Measurements from ENCODE around the gene DNAJC21. TPM values are rescaled to one million over a fixed set of nuclear protein-coding genes. Genes with fewer than 3 reads are reported as not detected.

The DNAJC21 gene
- total RNA-seq, 1 donor from 2014 or later, result 30.5 TPM

DNA sequence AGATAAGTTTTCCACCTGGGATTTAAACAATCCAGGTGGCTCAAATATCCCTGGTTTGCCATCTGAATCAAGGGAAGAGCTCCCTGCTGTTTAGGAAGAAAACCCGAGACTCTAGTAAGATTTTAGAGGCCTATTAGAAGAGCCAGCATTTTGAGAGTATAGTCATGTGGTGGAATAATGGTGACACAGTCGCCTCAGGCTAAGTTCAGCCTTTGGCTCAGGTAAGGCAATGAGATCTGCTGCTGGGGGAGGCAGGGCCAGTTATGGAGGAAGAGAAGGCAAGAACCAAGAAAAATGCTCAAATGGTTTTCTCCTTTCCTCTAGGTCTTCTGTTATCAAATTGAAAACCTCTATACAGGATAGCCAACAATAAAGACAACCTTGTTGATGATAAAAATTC, 30.3 kb upstream of the DNAJC21 start:
- no peaks in the 10 kb centered on the region for H3K4me1 ChIP-seq
- no peaks in the 10 kb centered on the region for H3K9me3 ChIP-seq
- peaks cover 0 to 1% of the 10 kb centered on the region in 2 donors for H3K36me3 ChIP-seq
- H3K27ac ChIP-seq, result no peak overlapping the region
- no peaks in the 10 kb centered on the region for H3K27me3 ChIP-seq
- DNase-seq (ENCODE audit: low spot score in 2 of 2), result no peak
- TF ChIP-seq, protein P1, sequence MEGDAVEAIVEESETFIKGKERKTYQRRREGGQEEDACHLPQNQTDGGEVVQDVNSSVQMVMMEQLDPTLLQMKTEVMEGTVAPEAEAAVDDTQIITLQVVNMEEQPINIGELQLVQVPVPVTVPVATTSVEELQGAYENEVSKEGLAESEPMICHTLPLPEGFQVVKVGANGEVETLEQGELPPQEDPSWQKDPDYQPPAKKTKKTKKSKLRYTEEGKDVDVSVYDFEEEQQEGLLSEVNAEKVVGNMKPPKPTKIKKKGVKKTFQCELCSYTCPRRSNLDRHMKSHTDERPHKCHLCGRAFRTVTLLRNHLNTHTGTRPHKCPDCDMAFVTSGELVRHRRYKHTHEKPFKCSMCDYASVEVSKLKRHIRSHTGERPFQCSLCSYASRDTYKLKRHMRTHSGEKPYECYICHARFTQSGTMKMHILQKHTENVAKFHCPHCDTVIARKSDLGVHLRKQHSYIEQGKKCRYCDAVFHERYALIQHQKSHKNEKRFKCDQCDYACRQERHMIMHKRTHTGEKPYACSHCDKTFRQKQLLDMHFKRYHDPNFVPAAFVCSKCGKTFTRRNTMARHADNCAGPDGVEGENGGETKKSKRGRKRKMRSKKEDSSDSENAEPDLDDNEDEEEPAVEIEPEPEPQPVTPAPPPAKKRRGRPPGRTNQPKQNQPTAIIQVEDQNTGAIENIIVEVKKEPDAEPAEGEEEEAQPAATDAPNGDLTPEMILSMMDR (IDR thresholded peaks at IDR 0.05), result no peak
- no peak overlapping the region for H3K4me3 ChIP-seq
- intact Hi-C loops (cut with DNase I), result loop anchor here (5.0 kb wide), 1 partner anchor 242 kb away; the partner anchor contains the start of gene RAI14

DNA sequence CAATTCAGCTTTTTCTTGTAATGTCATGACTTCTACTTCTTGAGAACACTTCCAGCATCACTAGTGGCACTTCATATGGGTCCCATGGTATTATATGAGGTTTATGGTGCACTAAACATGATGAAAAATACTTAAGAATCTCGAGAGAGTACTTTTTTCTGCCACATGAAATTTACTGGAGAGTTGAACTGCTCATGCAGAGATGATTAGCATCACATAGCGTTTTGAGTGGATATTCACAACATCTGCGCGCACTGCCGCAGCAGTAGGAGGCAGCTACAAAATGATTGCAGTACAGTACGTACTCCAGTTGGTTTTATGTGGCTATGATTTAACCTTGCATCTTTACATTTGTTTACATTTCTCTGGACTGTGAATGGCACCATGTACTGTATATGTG, 28.7 kb upstream of the DNAJC21 start:
- TF ChIP-seq, protein P1 (IDR thresholded peaks at IDR 0.05), result no peak
- Histone ChIP-seq H3K36me3 (peaks cover 0 to 6% of the 10 kb centered on the region in 2 donors), H3K4me3 (no peak overlapping the region), H3K4me1 (no peaks in the 10 kb centered on the region), H3K27ac (no peak overlapping the region), H3K9me3 (no peaks in the 10 kb centered on the region), H3K27me3 (no peaks in the 10 kb centered on the region)
- intact Hi-C loops (cut with DNase I), result no loop called here
- DNase-seq (ENCODE audit: low spot score in 2 of 2), result no peak

DNA sequence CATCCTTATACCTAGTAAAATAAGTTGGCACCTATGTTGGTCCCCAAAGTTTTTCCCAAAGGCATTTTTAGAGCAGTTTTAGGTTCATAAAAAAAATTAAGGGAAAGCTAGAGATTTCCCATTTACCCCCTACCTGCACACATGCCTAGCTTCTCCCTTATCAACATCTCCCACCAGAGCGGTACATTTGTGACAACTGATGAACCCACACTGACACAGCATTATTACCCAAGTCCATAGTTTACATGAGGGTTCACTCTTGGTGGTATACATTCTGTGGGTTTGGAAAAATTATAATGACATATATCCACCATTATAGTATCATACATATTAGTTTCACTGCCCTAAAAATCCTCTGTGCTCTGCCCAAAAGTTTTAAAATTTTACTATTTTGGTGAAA, 26.1 kb upstream of the DNAJC21 start:
- no peaks in the 10 kb centered on the region for H3K4me1 ChIP-seq
- no peak overlapping the region for H3K4me3 ChIP-seq
- no peak overlapping the region for H3K27ac ChIP-seq
- peaks cover 0 to 18% of the 10 kb centered on the region in 2 donors for H3K36me3 ChIP-seq
- TF ChIP-seq, protein P1 (IDR thresholded peaks at IDR 0.05), result no peak
- no peak for DNase-seq (ENCODE audit: low spot score in 2 of 2)
- intact Hi-C loops (cut with DNase I), result no loop called here
- H3K27me3 ChIP-seq, result no peaks in the 10 kb centered on the region
- no peaks in the 10 kb centered on the region for H3K9me3 ChIP-seq

DNA sequence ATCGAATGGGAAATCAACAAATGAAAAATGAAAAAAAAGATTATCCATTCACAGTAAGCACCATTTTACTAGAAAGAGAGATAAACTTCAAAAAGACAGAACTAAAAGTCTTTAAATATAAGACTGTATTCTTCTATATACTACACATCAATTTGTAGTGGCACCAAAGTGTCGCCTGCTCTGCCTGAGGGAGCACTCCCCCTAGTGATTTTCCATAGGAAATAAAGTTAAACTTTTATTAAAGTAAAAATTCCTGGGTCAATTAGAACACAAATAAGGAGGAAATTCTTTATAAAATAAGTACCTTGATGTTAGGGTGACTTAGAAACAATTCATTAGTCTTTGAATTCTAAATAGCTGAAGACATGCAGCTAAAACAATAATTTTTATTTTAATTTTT, 23.8 kb upstream of the DNAJC21 start:
- intact Hi-C loops (cut with DNase I), result no loop called here
- TF ChIP-seq, protein P1 (IDR thresholded peaks at IDR 0.05), result peak in 1 of 3 experiments; percentile 37
- Histone ChIP-seq H3K4me1 (no peaks in the 10 kb centered on the region), H3K9me3 (no peaks in the 10 kb centered on the region), H3K27ac (no peak overlapping the region), H3K36me3 (peaks cover 0 to 37% of the 10 kb centered on the region in 2 donors), H3K27me3 (no peaks in the 10 kb centered on the region), H3K4me3 (no peak overlapping the region)
- DNase-seq (ENCODE audit: low spot score in 2 of 2), result no peak

DNA sequence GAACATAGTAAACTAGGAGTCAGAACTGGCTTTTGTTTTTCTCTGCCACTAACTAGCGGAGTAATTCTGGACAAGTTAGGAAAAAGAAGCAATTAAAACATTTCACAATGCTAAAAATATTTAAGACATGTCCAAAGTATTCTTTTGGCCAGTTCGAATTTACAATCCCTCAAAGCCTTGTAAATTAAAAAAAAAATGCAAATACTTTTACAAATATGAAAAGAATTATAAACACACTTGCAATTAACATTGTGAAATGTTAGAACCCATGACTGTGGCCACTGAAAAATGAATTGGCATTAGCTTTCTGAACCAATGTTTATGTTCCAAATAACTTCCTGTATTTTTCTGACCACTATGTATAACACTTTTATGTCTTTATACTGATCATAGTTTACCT, 16.3 kb upstream of the DNAJC21 start:
- Histone ChIP-seq H3K4me1 (peaks cover 0 to 18% of the 10 kb centered on the region in 2 donors), H3K9me3 (no peaks in the 10 kb centered on the region), H3K27me3 (no peaks in the 10 kb centered on the region), H3K36me3 (peaks cover 0 to 32% of the 10 kb centered on the region in 2 donors), H3K27ac (no peak overlapping the region), H3K4me3 (no peak overlapping the region)
- intact Hi-C loops (cut with DNase I), result no loop called here
- TF ChIP-seq, protein P1 (IDR thresholded peaks at IDR 0.05), result no peak
- DNase-seq (ENCODE audit: low spot score in 2 of 2), result no peak

DNA sequence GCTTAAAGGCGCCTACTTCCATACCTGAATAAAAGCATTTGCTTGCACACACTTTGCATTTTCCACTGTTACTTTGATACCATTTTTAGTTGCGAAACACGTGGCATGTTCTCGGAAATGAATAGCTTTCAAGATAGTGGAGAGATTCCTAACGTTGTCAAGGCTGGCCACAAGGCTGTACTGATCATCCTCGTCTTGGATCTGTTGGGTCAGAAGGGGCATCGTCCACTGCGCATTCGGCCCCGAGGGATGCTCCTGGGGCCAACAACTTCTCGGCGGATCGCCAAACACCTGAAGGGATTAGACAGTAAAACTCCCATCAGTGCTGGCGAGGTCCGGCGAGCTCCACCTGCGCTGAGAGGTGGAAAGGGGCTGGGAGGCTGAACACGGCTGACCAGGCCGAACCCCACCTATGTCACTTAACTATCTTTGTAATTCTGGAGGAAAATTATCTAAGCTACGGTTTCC, 14.7 kb upstream of the DNAJC21 start:
- peak overlapping the region; percentile 89 to 93 for H3K4me3 ChIP-seq
- peaks cover 0 to 18% of the 10 kb centered on the region in 2 donors for H3K4me1 ChIP-seq
- TF ChIP-seq, protein P1 (IDR thresholded peaks at IDR 0.05), result no peak
- DNase-seq (ENCODE audit: low spot score in 2 of 2), result no peak
- H3K36me3 ChIP-seq, result peaks cover 0 to 20% of the 10 kb centered on the region in 2 donors
- H3K27ac ChIP-seq, result peak overlapping the region; percentile 85 to 87
- H3K9me3 ChIP-seq, result no peaks in the 10 kb centered on the region
- no peaks in the 10 kb centered on the region for H3K27me3 ChIP-seq
- intact Hi-C loops (cut with DNase I), result loop anchor here (1.0 to 5.0 kb wide), 2 partner anchors 15 to 257 kb away; partner anchors contain the start of genes DNAJC21 and RAI14

All from ascending aorta (tissue), 2 donors.